GM21390 (cell line): Measurements from ENCODE around the gene SPATA6.

ENCODE experiments used
- ATAC-seq: cut with Tn5 transposase; IDR thresholded peaks from one replicate; pipeline ENCODE4 v1.9.1; 2021; ENCODE audit not compliant: unreplicated experiment

The SPATA6 gene

DNA sequence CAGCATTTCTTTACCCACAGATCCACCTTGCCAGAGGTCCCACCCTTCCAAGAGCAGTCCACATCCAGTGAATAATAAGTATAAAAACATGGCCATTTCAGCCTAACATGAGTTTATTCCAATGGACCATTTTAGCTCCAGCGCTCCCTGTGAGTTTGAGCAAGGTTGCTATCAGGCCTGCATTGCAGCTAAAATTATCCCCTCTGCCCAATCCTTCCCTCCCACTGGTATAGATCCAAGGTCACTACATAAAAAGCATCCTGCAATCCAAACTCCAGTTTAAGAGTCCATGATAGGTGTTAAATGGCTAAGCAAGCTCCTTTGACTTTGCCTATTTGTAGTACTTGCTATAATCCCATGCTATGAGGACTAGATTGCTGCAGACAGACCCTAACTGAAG is 213.9 kb downstream of the SPATA6 start:
- ATAC-seq, result no peak

- no peak for ATAC-seq
Observed at GRCh38 chr1:48254254-48254653, 217.8 kb downstream of the SPATA6 start.

DNA sequence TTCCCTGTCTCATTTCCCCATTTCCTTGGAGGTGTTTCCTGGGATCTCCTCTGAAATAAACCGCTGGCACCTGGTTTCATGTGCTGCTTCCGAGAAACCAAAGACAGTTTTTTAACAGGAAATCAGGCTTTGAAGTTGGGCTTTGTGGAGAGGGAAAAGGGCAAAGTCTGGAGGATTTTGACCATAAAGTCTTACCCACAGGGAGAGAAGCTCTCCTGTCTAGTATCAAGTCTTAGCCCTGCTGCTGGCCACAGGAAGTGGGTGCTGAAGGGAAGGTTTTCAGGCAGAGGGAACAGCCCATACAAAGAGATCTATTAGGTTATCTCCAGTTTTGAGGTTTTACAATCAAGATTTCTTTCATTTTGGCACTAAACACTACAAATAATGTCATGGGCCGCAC is 220.2 kb downstream of the SPATA6 start:
- ATAC-seq, result no peak

DNA sequence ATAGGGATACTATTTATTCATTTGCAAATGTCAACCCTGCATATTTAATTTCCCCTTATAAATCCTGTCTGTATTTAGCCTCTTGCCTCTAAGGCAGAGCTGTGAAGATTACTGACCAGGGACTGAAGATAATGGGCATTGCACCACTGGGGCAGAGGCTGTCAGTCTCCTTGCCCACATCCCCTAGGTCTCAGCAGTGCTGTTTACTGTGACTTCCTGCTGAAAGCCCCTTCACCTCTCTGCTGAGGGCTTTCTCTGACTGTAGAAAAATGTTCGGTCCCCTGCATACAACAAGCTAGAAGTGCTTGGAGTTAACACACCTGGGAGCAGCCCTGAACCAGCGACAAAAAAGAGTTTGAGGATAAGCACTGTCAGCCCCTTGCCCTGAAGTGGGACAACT is 220.7 kb downstream of the SPATA6 start:
- no peak for ATAC-seq

- no peak for ATAC-seq
Observed at GRCh38 chr1:48250572-48250971, 221.4 kb downstream of the SPATA6 start.

DNA sequence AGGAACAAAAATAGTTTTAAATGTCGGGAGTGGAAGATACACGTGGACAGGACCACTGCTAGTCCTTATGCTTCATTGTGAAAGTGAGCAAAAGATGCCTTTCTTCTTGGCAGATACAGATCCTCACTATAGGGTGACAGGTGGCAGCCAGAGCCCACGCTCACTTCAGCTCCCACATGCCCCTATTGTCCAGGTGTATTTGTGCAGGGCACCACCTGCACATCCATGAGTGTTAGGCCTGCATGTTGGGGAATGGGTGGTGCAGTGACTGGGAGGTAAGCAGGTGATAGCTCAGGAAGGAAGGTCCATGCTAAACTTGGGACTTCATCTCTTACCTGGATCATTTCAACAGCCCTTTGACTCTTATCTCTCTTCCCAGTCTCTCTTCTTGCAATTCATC is 222.1 kb downstream of the SPATA6 start:
- ATAC-seq, result no peak

- ATAC-seq, result no peak
Observed at GRCh38 chr1:48248356-48248755, 223.6 kb downstream of the SPATA6 start.

DNA sequence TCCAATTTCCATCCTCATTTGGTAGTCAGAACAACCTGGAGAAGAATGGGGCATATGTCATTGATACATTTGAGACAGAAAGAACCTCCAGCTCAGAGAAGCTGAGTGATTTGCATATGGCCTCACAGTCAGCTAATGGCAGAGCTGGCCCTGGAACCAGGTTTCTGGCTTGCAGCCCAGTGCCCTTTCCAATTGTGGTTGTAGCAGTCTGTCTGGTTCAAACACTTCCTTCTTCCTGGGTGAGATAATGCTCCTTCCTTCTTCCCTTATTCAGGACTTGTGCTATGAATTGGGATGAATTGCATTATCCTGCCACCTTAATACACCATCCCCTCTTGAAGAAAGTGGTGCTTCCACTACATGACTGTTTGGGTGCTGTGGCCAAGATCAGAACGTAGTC is 225.3 kb downstream of the SPATA6 start:
- no peak for ATAC-seq
